Skeletal muscle tissue (tissue), 4 donors: ENCODE results near the gene JMJD6. TPM values are rescaled to one million over a fixed set of nuclear protein-coding genes. Genes with fewer than 3 reads are reported as not detected.
"Not testable (repeated sequence)": the region's sequence is repeated elsewhere in the genome, so short reads cannot be mapped to it uniquely, and the experiment has no call there.

Experiments
- H3K27ac ChIP-seq: one replicate; pipeline ENCODE4 v1.7.0; 2013; ENCODE audit warnings: mild to moderate bottlenecking, low read depth, low read length, inconsistent platforms
- H3K27me3 ChIP-seq, 3 donors: one replicate each; pipeline ENCODE4 v1.7.0; 2013; ENCODE audit warnings: low read length in 3 of 3; ENCODE audit not compliant: control insufficient read depth in 3 of 3, insufficient read depth in 3 of 3
- H3K36me3 ChIP-seq, 3 donors: one replicate each; pipeline ENCODE4 v1.7.0; 2013; ENCODE audit warnings: low read length in 3 of 3; ENCODE audit not compliant: control insufficient read depth in 3 of 3, insufficient read depth in 3 of 3
- H3K4me1 ChIP-seq, 3 donors: one replicate each; pipeline ENCODE4 v1.7.0; 2013; ENCODE audit warnings: low read length in 3 of 3, mild to moderate bottlenecking in 3 of 3; ENCODE audit not compliant: control insufficient read depth in 3 of 3, insufficient read depth in 3 of 3
- H3K4me3 ChIP-seq, 3 donors: one replicate each; pipeline ENCODE4 v1.7.0; 2013; ENCODE audit warnings: low read length in 3 of 3
- H3K9ac ChIP-seq, 3 donors: one replicate each; pipeline ENCODE4 v1.7.0; 2013; ENCODE audit warnings: low read length in 3 of 3, mild to moderate bottlenecking in 3 of 3, moderate library complexity in 2 of 3, low read depth in 1 of 3
- H3K9me3 ChIP-seq, 3 donors: one replicate each; pipeline ENCODE4 v1.7.0; 2013; ENCODE audit warnings: low read length in 3 of 3; ENCODE audit not compliant: control insufficient read depth in 3 of 3
- total RNA-seq: library from RNA; depleted of rRNA; stranded (reverse); fragments of >200 nt; gene quantifications from one replicate; pipeline ENCODE4 v1.2.3, GENCODE V29; 2014
- donor health status: Osteomylitis.

JMJD6 gene
- total RNA-seq, 1 donor from 2014 or later, result 6.8 TPM

- H3K9me3 ChIP-seq, result no peaks in the 10 kb centered on the region
- H3K27me3 ChIP-seq, result no peaks in the 10 kb centered on the region
- peaks cover 30 to 58% (median 46%) of the 10 kb centered on the region in 3 donors for H3K4me1 ChIP-seq
- peaks cover 26 to 36% (median 34%) of the 10 kb centered on the region in 3 donors for H3K36me3 ChIP-seq
- peak within 1 kb of the TSS; percentile 98 to 100 (median 98) for H3K4me3 ChIP-seq
- H3K9ac ChIP-seq, result peak within 1 kb of the TSS; percentile 99
- peak within 1 kb of the TSS; percentile 99 for H3K27ac ChIP-seq
Measured at GRCh38 chr17:76737082-76737675, 10.8 kb upstream of the JMJD6 start, which contains the start of gene SRSF2. Gene SRSF2, minus strand, starts transcription at chr17:76737331. Its CDS starts 171 bp downstream, at chr17:76737160.

GRCh38 chr17:76736349-76737081 lies 10.1 kb upstream of the JMJD6 start:
- Histone ChIP-seq H3K4me3 (peak overlapping the region; percentile 84 to 100 (median 98)), H3K36me3 (peaks cover 26 to 36% (median 36%) of the 10 kb centered on the region in 3 donors), H3K9ac (peak overlapping the region; percentile 99), H3K27ac (peak overlapping the region; percentile 99), H3K4me1 (peaks cover 26 to 55% (median 41%) of the 10 kb centered on the region in 3 donors), H3K9me3 (no peaks in the 10 kb centered on the region), H3K27me3 (no peaks in the 10 kb centered on the region)

- H3K27ac ChIP-seq, result peak overlapping the region; percentile 99
- H3K36me3 ChIP-seq, result peaks cover 29 to 42% (median 41%) of the 10 kb centered on the region in 3 donors
- H3K9me3 ChIP-seq, result no peaks in the 10 kb centered on the region
- peaks cover 23 to 52% (median 36%) of the 10 kb centered on the region in 3 donors for H3K4me1 ChIP-seq
- peak overlapping the region; percentile 77 to 99 (median 99) for H3K9ac ChIP-seq
- peak overlapping the region; percentile 84 to 100 (median 98) for H3K4me3 ChIP-seq
- no peaks in the 10 kb centered on the region for H3K27me3 ChIP-seq
Measured at GRCh38 chr17:76735586-76736348, 9.4 kb upstream of the JMJD6 start.

GRCh38 chr17:76735006-76735405 lies 8.6 kb upstream of the JMJD6 start:
- H3K4me1 ChIP-seq, result peaks cover 23 to 45% (median 38%) of the 10 kb centered on the region in 3 donors
- peak overlapping the region; percentile 99 for H3K27ac ChIP-seq
- H3K9me3 ChIP-seq, result no peaks in the 10 kb centered on the region
- peak overlapping the region; percentile 48 to 99 (median 60) for H3K9ac ChIP-seq
- peak overlapping the region; percentile 30 to 100 (median 84) for H3K4me3 ChIP-seq
- peaks cover 29 to 42% (median 41%) of the 10 kb centered on the region in 3 donors for H3K36me3 ChIP-seq
- no peaks in the 10 kb centered on the region for H3K27me3 ChIP-seq

GRCh38 chr17:76734080-76734840 lies 7.9 kb upstream of the JMJD6 start:
- Histone ChIP-seq H3K9me3 (no peaks in the 10 kb centered on the region), H3K4me3 (peak overlapping the region in 2 of 3 donors; percentile 84 to 100), H3K27me3 (no peaks in the 10 kb centered on the region), H3K4me1 (peaks cover 23 to 45% (median 42%) of the 10 kb centered on the region in 3 donors), H3K27ac (peak overlapping the region; percentile 99), H3K9ac (peak overlapping the region; percentile 22 to 99 (median 60)), H3K36me3 (peaks cover 29 to 45% (median 41%) of the 10 kb centered on the region in 3 donors)

GRCh38 chr17:76733618-76733957 lies 7.2 kb upstream of the JMJD6 start:
- Histone ChIP-seq H3K27ac (no peak overlapping the region), H3K9me3 (no peaks in the 10 kb centered on the region), H3K9ac (no peak overlapping the region), H3K4me1 (peaks cover 19 to 43% (median 41%) of the 10 kb centered on the region in 3 donors), H3K36me3 (peaks cover 29 to 47% (median 41%) of the 10 kb centered on the region in 3 donors), H3K4me3 (no peak overlapping the region), H3K27me3 (no peaks in the 10 kb centered on the region)

GRCh38 chr17:76732734-76733617 lies 6.6 kb upstream of the JMJD6 start:
- no peak overlapping the region for H3K9ac ChIP-seq
- H3K27ac ChIP-seq, result no peak overlapping the region

GRCh38 chr17:76731800-76732733 lies 5.7 kb upstream of the JMJD6 start:
- peaks cover 30 to 56% (median 51%) of the 10 kb centered on the region in 3 donors for H3K4me1 ChIP-seq
- H3K9ac ChIP-seq, H3K27ac ChIP-seq, H3K9me3 ChIP-seq, H3K27me3 ChIP-seq, H3K4me3 ChIP-seq: not testable (repeated sequence)
- H3K36me3 ChIP-seq, result peaks cover 29 to 47% (median 41%) of the 10 kb centered on the region in 3 donors

More at GRCh38 chr17:76732734-76733617, 6.6 kb upstream of the JMJD6 start:
- Histone ChIP-seq H3K9me3 (no peaks in the 10 kb centered on the region), H3K4me1 (peaks cover 22 to 47% (median 42%) of the 10 kb centered on the region in 3 donors), H3K4me3 (no peak overlapping the region), H3K36me3 (peaks cover 29 to 47% (median 41%) of the 10 kb centered on the region in 3 donors), H3K27me3 (no peaks in the 10 kb centered on the region)
